Measurements from ENCODE around the gene TMIGD2. TPM values are rescaled to one million over a fixed set of nuclear protein-coding genes. Genes with fewer than 3 reads are reported as not detected.

Gene TMIGD2
- total RNA-seq, 2 donors from 2014 or later: 2.5 to 4.1 TPM

DNA sequence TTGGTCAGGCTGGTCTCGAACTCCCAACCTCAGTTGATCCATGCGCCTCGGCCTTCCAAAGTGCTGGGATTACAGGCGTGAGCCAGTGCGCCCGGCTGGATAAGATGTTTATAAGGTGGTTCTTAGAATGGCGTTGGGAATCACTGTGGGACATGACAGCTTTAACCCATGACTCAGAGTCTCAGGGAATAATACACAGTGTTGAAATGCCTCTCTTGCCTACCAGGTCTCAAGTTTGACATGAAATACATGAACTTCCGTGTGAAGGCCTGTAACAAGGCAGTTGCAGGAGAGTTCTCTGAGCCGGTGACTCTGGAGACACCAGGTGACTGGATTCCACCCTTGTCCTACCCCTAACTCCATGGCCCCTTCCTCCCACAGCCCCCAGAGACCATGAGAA lies 14.8 kb upstream of the TMIGD2 start:
- Mint-ChIP-seq H3K27ac (no peak overlapping the region), H3K9me3 (no peaks in the 10 kb centered on the region), H3K27me3 (no peaks in the 10 kb centered on the region), H3K4me3 (no peak overlapping the region), H3K4me1 (no peaks in the 10 kb centered on the region), H3K36me3 (ENCODE audit: low read depth) (no peaks in the 10 kb centered on the region)
- no peak for ATAC-seq (replicated peaks)

- H3K4me3 Mint-ChIP-seq: no peak overlapping the region
- ATAC-seq (replicated peaks): no peak
- no peaks in the 10 kb centered on the region for H3K27me3 Mint-ChIP-seq
- H3K4me1 Mint-ChIP-seq: no peaks in the 10 kb centered on the region
- H3K36me3 Mint-ChIP-seq (ENCODE audit: low read depth): no peaks in the 10 kb centered on the region
- H3K27ac Mint-ChIP-seq: no peak overlapping the region
- no peaks in the 10 kb centered on the region for H3K9me3 Mint-ChIP-seq
Observed at GRCh38 chr19:4313847-4314490, 11.8 kb upstream of the TMIGD2 start.

- ATAC-seq (replicated peaks): no peak
- H3K27ac Mint-ChIP-seq: no peak overlapping the region
- no peaks in the 10 kb centered on the region for H3K9me3 Mint-ChIP-seq
- H3K27me3 Mint-ChIP-seq: no peaks in the 10 kb centered on the region
- H3K4me1 Mint-ChIP-seq: no peaks in the 10 kb centered on the region
- H3K36me3 Mint-ChIP-seq (ENCODE audit: low read depth): no peaks in the 10 kb centered on the region
- no peak overlapping the region for H3K4me3 Mint-ChIP-seq
Observed at GRCh38 chr19:4310247-4311121, 8.3 kb upstream of the TMIGD2 start.

DNA sequence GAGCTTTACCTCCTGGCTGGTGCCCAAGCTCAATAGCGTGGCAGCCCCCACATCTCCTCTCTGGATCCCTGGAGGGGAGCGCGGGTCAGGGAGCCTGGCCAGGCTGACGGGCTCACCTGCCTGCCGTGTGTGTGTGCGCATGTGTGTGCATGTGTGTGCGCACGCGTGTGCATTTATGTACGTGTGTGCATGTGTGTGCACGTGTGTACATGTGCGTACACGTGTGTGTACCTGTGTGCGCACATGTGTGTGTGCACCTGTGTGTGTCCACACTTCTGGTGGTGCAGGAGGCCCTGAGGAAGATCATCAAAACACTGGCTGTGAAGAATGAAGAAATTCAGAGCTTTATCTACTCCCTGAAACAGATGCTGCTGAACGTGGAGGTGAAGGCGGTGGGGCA lies 3.5 kb upstream of the TMIGD2 start:
- Mint-ChIP-seq H3K36me3 (ENCODE audit: low read depth) (no peaks in the 10 kb centered on the region), H3K4me1 (no peaks in the 10 kb centered on the region), H3K27ac (no peak overlapping the region), H3K4me3 (peak overlapping the region; percentile 63), H3K9me3 (no peaks in the 10 kb centered on the region), H3K27me3 (no peaks in the 10 kb centered on the region)
- no peak for ATAC-seq (replicated peaks)

DNA sequence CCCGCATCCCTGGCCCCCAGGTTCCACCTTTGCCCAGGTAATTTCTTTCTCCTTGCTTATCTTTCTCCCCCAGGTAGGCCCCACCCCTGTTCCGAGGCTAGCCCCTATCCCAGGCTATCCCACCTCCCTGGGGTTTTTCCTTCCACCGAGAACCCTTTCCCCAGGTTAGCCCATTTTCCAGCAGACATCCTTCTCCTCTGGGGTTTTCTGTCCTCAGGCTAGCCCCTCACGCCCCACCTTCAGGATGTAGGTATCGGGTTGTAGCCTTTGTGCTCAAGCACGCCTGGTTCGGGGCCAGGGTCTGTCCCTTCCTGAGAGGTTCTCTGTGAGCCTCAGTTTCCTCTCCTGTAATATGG lies 3.0 kb upstream of the TMIGD2 start:
- no peaks in the 10 kb centered on the region for H3K27me3 Mint-ChIP-seq
- no peak for ATAC-seq (replicated peaks)
- H3K4me3 Mint-ChIP-seq: peak overlapping the region; percentile 63
- H3K4me1 Mint-ChIP-seq: no peaks in the 10 kb centered on the region
- H3K27ac Mint-ChIP-seq: no peak overlapping the region
- no peaks in the 10 kb centered on the region for H3K9me3 Mint-ChIP-seq
- no peaks in the 10 kb centered on the region for H3K36me3 Mint-ChIP-seq (ENCODE audit: low read depth)

- Mint-ChIP-seq H3K9me3 (no peaks in the 10 kb centered on the region), H3K36me3 (ENCODE audit: low read depth) (no peaks in the 10 kb centered on the region), H3K4me3 (peak within 1 kb of the TSS; percentile 63), H3K27me3 (no peaks in the 10 kb centered on the region), H3K27ac (no peak within 1 kb of the TSS), H3K4me1 (no peaks in the 10 kb centered on the region)
- peak; percentile 83 for ATAC-seq (replicated peaks)
Observed at GRCh38 chr19:4304538-4305256, 2.5 kb upstream of the TMIGD2 start, which contains the start of gene FSD1. TSS of gene FSD1 (plus strand) at chr19:4304598. CDS start at chr19:4304747, 149 bp downstream.

DNA sequence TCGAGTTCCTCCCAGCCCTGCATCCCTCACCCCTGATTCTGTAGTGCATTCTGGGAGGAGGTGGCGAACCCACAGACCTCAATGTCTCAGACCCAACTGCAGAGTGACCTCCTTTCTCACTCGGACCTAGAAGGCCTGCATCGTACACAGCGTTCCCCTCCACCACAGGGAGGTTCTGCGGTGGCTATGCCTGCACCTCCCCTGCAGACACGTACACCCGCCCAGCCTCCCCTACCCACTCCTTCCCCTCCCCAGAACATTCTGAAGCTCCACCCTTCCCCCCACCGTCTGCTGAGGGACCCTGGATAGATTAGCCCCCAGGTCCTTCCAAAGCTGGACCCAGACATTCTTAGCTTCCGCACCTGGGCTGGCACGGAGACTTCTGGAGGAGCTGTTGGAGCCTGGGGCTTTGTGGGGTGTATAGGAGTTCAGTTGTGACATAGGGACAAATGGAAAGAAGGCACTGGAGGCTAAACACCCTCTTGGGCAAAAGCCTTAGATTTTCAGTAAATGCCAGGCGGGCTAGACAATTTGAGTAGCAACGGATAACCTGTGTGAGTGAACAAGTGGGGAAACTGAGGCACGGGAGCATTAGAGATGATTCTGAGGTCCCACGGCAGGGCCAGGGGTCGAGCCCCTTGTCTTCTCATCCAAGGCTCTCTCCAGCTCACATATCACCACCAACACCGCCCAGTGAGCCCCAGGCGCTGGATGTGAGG lies 1.8 kb upstream of the TMIGD2 start:
- H3K27me3 Mint-ChIP-seq: no peaks in the 10 kb centered on the region

GRCh38 chr19:4301590-4302242 lies 473 bp downstream of the TMIGD2 start:
- Mint-ChIP-seq H3K27me3 (no peaks in the 10 kb centered on the region), H3K9me3 (no peaks in the 10 kb centered on the region), H3K4me3 (peak overlapping the region; percentile 38), H3K36me3 (ENCODE audit: low read depth) (no peaks in the 10 kb centered on the region), H3K27ac (peak overlapping the region; percentile 53), H3K4me1 (no peaks in the 10 kb centered on the region)
- ATAC-seq (replicated peaks): no peak

More for the DNA sequence above, 1.8 kb upstream of the TMIGD2 start:
- ATAC-seq (replicated peaks): peak; percentile 34
- no peaks in the 10 kb centered on the region for H3K4me1 Mint-ChIP-seq
- H3K9me3 Mint-ChIP-seq: no peaks in the 10 kb centered on the region
- H3K4me3 Mint-ChIP-seq: peak overlapping the region; percentile 60
- H3K27ac Mint-ChIP-seq: no peak overlapping the region
- H3K36me3 Mint-ChIP-seq (ENCODE audit: low read depth): no peaks in the 10 kb centered on the region

- Mint-ChIP-seq H3K27ac (no peak overlapping the region), H3K9me3 (no peaks in the 10 kb centered on the region), H3K4me1 (no peaks in the 10 kb centered on the region), H3K27me3 (no peaks in the 10 kb centered on the region), H3K4me3 (no peak overlapping the region), H3K36me3 (ENCODE audit: low read depth) (no peaks in the 10 kb centered on the region)
- no peak for ATAC-seq (replicated peaks)
Observed at GRCh38 chr19:4300589-4300988, 1.6 kb downstream of the TMIGD2 start.

DNA sequence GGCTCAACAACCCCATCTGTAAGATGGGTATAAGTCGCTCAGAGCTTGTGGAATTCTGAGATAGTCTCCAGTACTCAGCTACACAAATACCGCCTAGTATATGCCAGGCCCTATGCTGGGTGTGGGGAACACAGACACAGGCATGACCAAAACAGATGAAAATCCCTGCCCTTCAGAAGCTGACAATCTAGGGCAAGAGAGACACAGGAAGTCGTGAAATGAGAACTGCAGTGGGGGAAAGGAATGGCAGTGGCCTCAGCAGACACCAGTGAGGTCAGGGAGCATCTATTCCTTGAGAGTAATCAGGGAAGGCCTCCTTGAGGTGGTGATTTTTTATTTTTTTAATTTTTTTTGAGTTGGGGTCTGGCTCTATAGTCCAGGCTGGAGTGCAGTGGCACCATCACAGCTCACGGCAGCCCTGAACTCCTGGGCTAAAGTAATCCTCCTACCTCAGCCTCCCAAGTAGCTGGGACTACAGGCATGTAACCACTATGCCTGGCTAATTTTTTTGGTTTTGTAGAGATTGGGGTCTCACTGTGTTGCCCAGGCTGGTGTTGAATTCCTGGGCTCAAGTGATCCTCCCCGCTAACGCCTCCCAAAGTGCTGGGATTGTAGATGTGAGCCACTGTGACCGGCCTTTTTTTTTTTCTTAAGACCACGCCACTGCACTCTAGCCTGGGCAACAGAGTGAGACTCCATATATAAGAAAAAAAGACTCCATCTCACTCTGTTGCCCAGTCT lies 3.2 kb downstream of the TMIGD2 start:
- H3K4me3 Mint-ChIP-seq: no peak overlapping the region
- no peaks in the 10 kb centered on the region for H3K36me3 Mint-ChIP-seq (ENCODE audit: low read depth)
- H3K9me3 Mint-ChIP-seq: no peaks in the 10 kb centered on the region
- no peaks in the 10 kb centered on the region for H3K4me1 Mint-ChIP-seq
- no peak overlapping the region for H3K27ac Mint-ChIP-seq
- ATAC-seq (replicated peaks): peak; percentile 46
- no peaks in the 10 kb centered on the region for H3K27me3 Mint-ChIP-seq

- H3K9me3 Mint-ChIP-seq: no peaks in the 10 kb centered on the region
- H3K27me3 Mint-ChIP-seq: no peaks in the 10 kb centered on the region
- H3K4me3 Mint-ChIP-seq: no peak overlapping the region
- no peaks in the 10 kb centered on the region for H3K4me1 Mint-ChIP-seq
- no peaks in the 10 kb centered on the region for H3K36me3 Mint-ChIP-seq (ENCODE audit: low read depth)
- peak; percentile 85 for ATAC-seq (replicated peaks)
- no peak overlapping the region for H3K27ac Mint-ChIP-seq
Observed at GRCh38 chr19:4297901-4298809, 4.0 kb downstream of the TMIGD2 start.

- no peak overlapping the region for H3K4me3 Mint-ChIP-seq
- ATAC-seq (replicated peaks): no peak
- H3K27ac Mint-ChIP-seq: no peak overlapping the region
- no peaks in the 10 kb centered on the region for H3K9me3 Mint-ChIP-seq
- H3K36me3 Mint-ChIP-seq (ENCODE audit: low read depth): no peaks in the 10 kb centered on the region
- no peaks in the 10 kb centered on the region for H3K27me3 Mint-ChIP-seq
- H3K4me1 Mint-ChIP-seq: no peaks in the 10 kb centered on the region
Observed at GRCh38 chr19:4295972-4296771, 6.0 kb downstream of the TMIGD2 start.

Data from activated T-helper 17 cell treated with anti-CD3 and anti-CD28 coated beads, Interleukin-2, amount 50 U/mL, for 72 hours (primary cell).